Fibroblast of skin of left biceps (primary cell): ENCODE measurements around the gene NEK6.

ENCODE experiments used
- DNase-seq, 2 experiments: peaks; one replicate each; pipeline ENCODE4 v3.0.0-alpha.2; 2013; ENCODE audit warnings: low read depth in 2 of 2

NEK6 gene

DNA sequence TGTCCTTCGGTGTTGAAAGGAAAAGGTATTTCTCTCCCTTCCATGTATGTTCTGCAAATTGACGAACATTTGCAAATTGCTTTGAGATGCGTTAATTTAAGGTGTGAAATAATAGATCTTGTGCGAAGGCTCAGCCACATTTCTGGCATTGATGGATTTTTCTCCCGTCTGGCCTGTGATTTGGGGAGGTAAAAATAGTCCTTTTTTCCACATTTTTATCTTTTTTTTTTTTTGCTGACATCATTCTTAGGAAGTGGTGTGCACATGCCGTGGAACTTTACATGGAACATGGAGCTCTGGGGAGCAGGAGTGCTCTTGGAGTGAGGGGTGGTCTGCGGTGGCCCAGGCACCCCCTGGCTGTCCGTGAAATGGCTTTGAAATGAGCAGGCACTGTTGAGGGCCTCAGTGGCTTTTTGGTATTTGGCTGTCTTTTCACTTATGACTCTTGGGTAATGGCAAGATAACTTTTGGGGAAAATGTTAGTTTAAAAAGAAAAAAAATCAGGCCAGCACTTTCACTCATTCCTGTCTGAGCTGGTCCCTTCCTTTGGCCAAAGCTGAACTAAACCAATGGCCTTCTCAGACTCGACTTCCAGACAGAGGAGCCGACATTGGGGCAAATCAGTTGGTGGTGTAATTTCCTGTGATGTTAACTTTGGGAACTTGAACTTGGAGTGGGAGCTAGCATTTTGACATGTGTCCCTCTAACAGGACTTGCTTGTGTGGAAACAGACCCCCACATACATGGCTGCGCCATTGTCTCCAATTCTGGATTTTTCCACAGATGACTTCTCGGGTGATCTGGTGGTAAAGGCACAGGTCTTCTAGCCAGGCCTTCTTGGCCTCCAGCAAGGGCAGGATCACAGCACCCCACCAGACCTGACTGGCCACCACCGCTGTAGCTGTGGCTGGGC, 4.2 kb downstream of the NEK6 start:
- DNase-seq, result no peak

DNA sequence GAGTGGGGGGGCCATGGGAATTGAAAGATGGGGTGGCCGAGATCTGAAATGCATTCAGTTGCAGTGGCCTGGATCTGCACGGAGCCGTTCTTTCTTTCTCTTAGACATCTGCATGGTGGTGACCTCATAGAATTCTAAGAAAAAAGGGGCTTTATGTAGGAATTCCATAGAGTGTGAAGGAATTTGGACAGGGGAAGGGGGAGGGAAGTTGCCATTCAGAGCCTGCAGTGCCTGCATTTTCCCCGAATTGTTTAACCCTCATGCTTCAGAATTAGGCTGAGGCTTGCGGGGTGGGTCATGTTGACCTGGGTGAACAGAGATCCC, 4.9 kb downstream of the NEK6 start:
- peak in 1 of 2 experiments; percentile 50 for DNase-seq

DNA sequence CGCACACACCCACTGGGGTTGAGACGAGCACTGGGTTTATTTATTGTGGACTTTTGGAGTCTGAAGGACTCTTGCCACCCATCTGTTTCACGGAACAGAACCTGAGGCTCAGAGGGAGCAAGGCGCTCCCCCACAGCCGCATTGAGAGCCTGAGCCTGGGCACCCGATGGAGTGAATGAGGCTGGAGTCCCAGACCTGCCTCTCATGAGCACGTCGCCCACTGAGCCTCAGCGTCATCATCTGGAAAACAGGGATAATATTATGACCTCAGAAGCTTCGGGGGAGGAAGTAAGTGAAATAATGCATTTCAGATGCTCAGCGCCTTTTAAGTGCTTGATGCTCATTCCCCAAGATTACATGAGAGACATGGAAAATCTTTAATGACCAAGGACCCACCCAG, 5.5 kb downstream of the NEK6 start:
- DNase-seq, result no peak

DNA sequence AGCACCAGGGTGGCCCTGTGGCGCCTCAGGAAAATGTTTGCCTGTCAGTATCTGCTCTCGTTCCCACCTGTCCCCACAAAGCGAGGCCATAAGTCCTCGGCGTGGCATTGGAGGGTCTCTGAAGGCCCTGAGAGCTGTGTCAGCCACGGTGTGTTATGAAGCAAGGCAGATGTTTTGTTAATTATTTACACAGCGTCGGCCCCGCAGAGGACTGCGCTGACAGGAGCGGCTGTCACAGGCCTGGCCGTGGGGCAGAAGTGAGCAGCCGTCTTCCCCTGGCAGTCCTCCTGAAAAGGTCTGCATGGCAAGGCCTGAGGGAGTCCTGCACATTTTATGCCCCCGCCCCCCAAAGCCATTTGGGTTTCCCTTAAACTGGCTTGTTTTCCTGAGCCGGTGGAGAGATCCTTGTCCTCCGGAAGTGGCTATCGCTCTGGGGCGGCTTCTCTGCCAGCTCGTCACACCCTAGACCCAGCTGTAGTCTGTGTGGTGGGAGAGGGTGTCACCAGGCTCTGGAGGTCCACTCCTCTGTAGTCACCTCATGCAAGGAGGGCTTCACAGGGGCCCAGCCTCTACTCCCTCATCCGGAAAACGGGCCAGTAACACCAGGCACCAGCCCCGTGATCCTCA, 6.2 kb downstream of the NEK6 start:
- no peak for DNase-seq

DNA sequence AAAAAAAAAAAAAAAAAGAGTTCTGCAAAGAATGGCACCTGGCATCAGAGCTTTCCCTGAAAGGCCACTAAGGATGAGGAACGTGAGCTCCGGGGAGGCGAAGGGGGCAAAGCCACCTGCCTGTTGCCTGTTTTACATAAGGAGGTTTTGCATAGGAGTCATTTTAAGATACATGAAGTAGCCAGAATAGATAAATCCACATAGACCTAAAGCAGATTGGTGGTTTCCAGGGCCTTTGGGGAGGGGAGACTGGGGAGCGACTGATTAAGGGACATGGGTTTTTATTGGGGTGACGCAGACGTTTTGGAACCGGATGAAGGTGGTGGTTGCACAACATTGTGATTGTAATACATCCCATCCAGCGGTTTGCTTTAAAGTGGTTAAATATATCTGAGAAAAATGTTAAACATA, 7.1 kb downstream of the NEK6 start:
- no peak for DNase-seq

DNA sequence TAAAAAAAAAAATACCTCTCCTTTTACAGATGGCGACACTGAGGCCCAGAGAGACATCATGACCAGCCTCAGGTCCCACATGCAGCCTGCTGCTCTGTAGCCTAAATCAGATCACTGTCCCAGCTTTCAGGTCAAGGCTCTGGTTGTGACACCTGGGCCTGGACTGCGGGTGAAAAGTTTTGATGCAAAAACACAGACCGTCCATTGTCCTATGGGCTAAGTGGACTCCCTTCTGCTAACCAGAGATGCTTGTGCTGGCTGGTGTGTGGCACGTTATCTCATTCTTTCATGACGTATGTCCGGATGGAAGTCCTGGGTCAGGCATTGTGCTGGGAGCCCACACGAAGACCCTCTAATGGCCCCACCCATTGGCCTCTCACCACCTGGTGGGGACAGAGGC, 7.8 kb downstream of the NEK6 start:
- DNase-seq, result no peak

DNA sequence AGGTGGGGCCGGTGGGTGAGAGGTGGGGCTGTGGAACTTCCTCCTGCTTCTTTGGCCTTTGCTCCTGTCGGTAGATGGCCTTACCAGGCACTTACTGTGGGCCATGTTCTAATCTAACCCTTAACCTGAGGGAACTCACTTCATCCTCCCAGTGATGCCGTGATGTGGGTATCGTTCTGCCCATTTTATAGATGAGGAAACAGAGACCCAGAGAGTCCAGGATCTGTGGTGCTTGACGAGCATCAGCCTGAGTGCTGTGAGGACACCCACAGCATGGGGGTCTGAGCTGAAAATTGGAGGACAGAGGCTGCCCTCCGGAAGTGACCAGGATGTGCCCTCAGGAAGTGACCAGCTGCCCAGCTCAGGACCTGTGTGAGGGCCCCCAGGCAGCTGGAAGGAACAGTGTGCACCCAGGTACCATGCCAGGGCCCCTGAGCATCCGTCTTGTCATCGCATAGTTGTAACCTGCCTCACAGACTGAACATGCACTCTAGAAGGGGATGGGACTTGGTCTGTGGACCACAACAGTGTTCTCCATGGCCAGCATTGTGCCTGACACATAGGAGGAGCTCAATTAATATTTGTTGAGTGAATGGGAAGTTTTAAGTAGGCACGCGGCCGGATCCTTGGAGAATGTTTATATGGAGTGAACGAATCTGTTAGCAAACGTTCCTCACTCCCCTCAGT, 8.5 kb downstream of the NEK6 start:
- no peak for DNase-seq

DNA sequence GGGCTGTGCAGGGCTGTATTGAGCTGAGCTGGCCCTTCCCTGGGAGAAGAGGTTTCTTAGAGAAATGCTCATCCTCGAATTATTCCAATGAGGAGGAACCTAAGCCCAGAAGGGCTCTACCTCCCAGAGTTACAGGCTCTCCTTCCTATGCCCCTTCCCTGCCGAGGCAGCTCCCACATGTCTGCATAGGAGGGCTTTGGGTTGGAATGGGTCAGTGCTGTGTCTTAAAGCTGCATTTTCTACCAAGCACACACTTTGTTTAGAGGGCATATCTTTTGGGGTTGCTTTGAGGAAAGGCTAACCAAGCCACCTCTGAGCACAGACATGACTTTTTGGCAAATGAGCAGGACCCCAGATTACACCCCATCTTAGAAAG, 9.1 kb downstream of the NEK6 start:
- DNase-seq, result no peak

DNA sequence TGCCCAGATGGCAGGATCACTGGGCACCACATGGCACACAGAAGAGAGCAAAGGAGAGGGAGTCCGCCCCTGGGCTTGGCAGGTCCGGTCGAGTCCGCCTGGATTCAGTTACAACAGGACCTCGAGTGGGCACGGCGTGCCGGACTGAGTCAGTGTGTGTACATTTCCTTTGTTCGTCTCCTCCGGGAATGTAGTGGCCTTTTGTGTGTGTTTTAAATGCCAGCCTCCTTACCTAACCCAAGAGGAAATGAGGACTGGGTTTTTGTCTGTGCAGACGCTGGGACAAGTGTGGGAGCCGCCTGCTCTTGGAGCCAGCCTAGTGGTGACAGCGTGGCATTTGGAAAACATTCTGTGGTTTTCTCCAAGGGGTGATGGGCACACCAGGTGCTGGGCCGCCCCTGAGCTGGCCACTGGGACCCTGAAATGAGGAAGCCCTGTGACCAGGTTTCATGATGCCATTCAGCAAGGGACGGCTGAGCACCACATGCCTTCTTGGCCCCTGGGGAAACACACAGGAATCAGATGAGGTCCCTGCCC, 9.6 kb downstream of the NEK6 start:
- no peak for DNase-seq

DNA sequence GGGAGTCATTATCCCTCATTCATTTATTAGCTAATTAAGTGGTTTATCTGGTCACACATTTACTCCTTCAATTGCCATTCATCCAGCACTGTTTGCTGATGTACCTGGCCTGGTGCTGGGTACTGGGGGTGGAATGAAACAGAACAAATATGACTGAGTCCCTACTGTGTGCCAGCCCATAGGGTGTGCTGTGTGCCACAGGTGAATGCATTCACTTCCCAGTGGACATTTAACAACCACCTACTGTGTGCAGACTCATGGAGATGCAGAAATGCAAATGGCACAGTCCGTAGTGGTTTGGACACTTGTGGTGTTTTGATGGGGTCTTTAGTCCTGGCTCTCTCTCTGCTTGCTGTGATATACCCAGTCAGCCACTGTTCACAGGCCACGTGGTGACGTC, 10.5 kb downstream of the NEK6 start:
- DNase-seq, result no peak

DNA sequence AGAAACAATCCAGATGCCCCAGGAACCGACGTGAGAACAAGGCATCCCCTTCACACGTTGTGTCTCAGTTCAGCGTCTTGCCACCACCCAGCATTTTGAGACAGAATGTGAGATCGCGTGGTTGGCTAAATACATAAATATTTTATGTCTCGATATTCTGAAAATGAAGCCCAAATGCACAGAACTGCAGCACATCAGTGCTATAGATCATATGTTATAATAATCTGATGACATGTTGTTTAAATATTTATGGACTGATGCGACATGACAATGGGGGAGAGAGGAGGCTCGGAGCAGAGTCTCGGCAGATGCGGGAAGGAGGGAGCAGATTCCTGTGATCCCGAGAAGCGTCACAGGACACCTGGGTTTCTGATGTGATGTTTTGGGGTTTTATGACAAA, 10.9 kb downstream of the NEK6 start:
- DNase-seq, result peak in 1 of 2 experiments; percentile 38

DNA sequence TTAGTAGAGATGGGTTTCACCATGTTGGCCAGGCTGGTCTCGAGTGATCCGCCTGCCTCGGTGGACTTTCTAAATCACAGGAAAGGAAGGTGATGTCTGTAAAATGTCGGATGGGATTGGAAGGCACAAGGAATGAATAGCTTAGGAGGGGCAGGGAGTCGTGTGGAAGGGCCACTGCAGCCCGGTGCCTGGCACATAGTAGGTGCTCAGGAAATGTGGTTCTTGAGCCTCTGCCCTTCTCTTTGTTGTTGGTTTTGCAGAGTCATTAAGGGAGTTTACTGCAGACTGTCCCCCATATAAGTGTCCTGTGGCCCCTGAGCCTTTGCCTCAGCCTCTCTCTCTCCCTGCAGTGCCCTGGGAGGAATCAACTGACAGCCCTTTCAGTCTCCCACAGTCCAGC, 11.8 kb downstream of the NEK6 start:
- DNase-seq, result no peak

DNA sequence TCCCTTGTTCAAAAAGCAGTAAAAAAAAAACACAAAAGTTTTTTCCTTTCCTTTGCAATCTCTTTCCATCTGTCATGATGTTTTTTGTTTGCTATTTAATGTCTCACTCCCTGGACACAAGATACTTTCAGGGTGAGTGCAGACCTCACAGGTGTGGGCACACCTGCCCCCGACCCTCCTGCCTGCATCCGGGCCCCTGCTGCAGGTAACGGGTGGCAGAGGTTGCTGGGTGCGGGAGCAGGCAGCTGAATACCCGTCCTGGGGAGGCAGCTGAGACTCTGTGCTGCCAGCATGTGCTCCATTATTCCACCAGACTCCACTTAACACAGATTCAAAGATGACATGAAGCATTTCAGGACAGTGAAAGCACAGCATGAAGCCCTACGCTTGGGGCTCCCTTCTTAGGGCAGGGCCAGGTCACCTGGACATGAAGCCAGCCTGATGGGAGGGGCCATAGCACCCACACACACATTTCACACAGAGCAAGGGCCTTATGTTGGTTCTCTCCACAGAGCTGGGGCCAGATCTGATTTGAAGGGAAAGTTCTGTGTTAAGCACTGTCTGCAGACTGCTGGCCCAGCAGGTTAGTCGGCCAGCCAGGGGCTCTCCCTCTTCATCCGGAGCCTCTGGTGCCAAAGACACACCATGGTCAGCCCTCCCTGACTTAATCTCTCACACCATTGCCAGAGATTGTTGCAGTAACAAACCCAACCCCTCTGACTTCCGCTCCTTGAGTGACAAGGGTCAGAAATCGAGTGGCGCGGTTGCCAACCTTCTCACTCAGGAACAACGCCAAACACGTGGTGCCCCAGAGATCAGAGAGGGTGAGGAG, 13.0 kb downstream of the NEK6 start:
- DNase-seq, result no peak

DNA sequence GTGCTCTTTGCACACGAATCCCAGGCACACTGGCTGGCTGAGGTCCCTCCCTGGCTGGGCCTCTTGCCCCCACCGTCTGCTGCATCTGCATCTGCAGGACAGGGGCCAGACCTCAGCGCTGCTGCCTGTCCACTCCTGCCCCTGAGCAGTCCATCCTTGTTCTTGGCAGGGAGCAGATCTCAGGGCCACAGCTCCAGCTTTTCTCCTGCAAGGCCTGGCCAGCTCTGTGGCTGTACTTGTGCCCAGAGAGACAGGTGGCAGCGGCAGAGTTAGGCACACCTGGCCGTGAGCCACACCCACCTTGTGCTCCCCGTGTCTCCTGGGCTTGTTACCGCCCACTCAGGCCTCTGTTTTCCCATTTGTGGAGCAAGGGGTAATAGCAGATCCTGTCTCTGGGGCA, 13.9 kb downstream of the NEK6 start:
- no peak for DNase-seq

DNA sequence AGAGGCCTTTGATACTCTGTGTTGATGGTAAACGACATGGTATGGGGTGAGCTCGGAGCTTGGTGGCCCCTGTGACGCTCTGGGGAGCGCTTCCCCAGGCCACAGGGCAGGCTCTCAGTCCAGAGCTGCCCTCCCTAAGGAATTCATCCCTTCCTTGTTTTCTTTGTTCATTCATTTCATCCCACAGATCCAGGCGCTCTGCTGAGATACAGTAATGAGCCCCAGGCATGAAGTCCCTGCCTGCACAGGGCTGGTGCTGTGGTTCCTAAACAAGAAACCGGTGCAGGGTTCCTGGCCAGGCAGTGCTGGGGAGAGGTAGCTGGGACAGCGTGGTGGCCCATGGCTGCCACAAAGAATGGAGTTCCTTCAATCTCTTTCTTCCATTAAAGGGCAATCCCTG, 14.4 kb downstream of the NEK6 start:
- DNase-seq, result no peak

DNA sequence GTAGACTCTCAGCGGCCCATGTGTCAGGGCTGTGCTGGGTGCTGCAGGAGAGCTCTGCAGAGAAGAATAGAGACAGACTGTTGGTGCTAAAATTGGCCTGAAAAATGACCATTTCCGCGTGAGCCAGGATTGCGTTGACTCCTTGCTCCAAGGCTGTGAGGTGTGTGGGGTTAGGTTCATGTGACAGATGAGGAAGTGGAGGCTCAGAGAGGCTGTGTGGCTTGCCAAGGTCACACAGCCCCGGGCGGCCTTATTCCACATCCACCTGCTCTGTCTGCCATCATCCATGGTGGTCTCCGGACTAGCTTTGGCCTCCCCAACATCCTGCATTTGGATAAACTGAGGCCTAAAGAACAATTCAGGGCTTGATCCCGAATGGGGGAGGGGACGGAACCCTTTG, 15.2 kb downstream of the NEK6 start:
- DNase-seq, result no peak

DNA sequence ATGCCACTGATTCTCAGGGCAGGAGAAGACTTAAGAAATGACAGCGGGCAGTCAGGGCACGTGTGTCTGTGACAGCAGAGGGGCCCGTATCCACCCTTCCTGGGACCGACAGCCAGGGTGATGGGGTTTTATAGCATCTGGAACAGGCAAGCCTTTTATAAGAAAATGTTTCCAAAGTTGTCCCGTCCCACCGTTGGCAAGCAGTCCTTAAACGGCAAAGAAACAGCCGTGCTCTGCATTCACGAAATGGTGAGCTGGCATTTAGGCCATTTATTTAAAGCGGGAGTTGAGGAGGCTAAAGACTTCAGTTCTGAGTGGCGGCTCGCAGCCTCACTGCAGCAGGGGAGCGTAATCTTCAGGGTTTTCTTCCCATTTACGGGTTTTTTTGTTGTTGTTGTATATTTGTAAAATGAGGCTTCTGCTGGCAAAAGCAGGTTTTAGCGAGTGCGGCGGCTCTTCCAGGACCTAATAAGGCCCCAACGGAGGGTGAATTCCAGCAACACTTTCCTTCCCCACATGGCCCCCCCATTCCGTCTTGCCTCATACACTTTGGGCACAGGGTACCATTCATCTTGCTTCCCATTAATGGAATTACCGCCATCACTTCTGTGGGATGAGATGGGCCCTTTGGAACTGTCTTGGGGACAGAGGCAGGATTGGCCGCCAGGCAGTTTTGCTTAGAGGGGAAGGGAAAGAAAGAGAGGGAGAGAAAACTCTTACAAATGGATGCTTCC, 15.8 kb downstream of the NEK6 start:
- DNase-seq, result no peak

DNA sequence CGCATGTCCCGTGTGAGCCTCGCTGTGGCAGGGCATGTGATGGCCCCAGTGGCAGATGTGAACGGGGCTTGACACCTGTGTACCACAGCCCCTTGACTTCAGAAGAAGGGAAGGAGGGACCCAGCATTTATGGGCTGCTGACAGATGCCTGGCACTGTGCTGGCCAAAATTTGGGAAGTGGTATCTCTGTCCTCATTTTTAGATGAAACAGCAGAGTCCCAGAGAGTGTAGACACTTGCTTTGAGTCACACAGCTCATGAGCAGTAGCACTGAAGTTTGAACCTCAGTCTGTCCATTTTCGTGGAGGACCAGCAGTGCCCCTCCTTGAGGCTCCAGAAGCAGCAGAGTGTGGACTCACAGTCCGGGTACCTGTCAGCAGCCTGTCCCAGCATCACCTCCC, 16.5 kb downstream of the NEK6 start:
- DNase-seq, result no peak

DNA sequence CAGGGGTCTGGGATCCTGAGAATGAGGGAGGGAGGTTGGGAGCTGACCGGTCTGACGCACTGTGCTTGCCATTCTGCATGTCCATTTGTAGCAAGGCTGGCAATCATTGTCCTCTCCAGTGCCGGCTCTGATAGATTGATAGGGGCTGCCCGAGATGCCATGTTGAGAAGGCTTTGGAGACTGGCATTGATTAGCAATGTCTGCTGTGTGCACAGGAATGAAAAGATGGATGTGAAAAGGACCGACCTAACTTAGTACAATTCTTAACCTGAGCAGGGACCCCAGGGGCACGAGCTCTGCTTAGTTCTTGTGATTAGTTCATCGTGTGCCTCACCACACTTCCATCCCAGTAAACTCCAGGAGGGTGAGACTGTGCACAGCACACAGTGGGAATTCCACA, 17.0 kb downstream of the NEK6 start:
- DNase-seq, result no peak

DNA sequence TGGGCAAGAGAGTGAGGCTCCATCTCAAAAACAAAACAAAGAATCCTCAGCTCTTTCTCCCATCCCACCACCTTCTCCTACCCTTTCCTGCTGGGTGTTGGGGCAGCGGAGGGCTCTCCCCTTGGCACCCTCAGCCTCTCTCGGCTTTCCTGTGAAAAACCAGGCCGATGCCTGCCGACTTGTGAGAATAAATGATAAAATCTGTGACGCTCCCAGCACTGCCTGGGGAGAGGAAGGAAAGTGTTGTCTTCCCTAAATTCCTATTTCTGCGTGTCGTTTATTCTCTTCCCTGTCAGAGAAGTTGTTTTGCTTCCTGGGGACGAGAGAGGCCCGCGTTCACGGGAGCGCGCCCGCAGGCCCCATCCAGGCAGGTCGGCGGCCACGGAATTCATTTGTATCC, 19.7 kb downstream of the NEK6 start:
- DNase-seq, result no peak

DNA sequence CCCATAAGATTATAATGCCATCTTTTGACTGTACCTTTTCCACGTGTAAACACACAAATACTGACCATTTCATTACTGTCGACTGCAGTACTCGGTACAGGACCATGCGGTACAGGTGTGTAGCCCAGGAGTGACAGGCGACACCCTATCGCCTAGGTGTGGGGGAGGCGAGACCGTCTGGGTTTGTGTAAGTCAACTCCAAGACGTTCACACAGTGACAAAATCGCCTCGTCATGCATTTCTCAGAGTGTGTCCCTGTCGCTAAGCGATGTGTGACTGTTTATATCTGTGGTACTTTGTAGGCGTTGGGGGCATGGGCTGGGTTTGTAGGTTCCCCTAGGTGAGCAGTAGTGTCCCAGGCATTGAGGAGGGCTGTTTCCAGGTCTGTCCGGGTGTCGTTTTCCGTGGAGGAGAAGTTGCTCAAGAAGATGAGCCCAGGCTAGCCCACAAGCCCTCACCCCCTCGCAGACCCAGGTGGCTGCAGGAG, 20.3 kb downstream of the NEK6 start:
- DNase-seq, result no peak
